Tibial artery (tissue), 4 donors: ENCODE results near the gene SEPTIN3.

Source experiments
- DNase-seq, 2 donors: peaks; one replicate each; pipeline ENCODE4 v3.0.0-alpha.2; 2019
- H3K27ac ChIP-seq, 2 donors: fragments of 200-600 bp; sonication (generic) in 1 of 2; 1 replicate in 1 of 2; 2 replicates in 1 of 2; pipeline ENCODE4 v1.5.1; 2018 to 2019; ENCODE audit warnings: mild to moderate bottlenecking in 1 of 2
- H3K27me3 ChIP-seq, 2 donors: fragments of 200-600 bp; sonication (generic) in 1 of 2; one replicate each; pipeline versions ENCODE4 v1.5.1 to v1.6.0; 2016 to 2019
- H3K36me3 ChIP-seq, 3 donors: fragments of 200-600 bp; sonication (generic) in 2 of 3; one replicate each; pipeline ENCODE4 v1.5.1; 2016 to 2019; ENCODE audit warnings: mild to moderate bottlenecking in 2 of 3
- H3K4me1 ChIP-seq, 4 donors: fragments of 200-600 bp; sonication (generic) in 2 of 4; 1 replicate in 3 of 4; 2 replicates in 1 of 4; pipeline ENCODE4 v1.5.1; 2016 to 2019
- H3K4me3 ChIP-seq, 2 donors: fragments of 200-600 bp; sonication (generic) in 1 of 2; 1 replicate in 1 of 2; 2 replicates in 1 of 2; pipeline ENCODE4 v1.5.1; 2018 to 2019; ENCODE audit warnings: mild to moderate bottlenecking in 2 of 2
- H3K9me3 ChIP-seq, 3 donors: fragments of 200-600 bp; sonication (generic) in 1 of 3; one replicate each; pipeline ENCODE4 v1.5.1; 2016 to 2019
- intact Hi-C: fragments of 100-400 bp; cut with DNase I; formaldehyde crosslinking; loops from one replicate; pipeline ENCODE4 v1.15.0; 2023; ENCODE audit warnings: low total_unique reads
- TF ChIP-seq, protein P1 (sequence below), 2 experiments: fragments of 200-600 bp in 1 of 2; fragments of 450-650 bp in 1 of 2; IDR thresholded peaks; one replicate each; pipeline ENCODE4 v1.5.1; 2017 to 2019; ENCODE audit warnings: antibody characterized with exemption in 2 of 2, mild to moderate bottlenecking in 1 of 2, moderate library complexity in 1 of 2

SEPTIN3 gene

DNA sequence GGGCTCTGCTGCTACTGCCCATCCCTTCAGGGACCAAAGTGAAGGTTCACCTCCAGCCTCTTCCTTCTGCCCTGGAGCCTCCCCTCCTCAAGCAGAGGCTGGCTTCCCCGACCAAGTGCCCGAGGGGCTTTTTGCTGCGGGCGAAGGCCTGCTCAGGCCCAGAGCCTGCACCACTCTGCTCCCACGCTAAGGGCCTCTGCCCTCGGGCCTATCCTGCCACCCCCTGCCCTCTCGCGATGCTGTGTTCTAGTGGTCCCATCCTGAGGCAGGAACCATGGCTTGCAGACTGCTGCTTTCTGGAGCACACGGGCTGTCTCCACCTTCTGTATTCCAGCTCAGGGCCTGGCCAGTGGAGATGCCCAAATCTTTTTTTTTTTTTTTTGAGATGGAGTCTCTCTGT, 33.7 kb upstream of the SEPTIN3 start:
- intact Hi-C loops, result no loop called here
- Histone ChIP-seq H3K4me3 (no peak overlapping the region), H3K36me3 (no peaks in the 10 kb centered on the region), H3K4me1 (peaks cover 0 to under 1% (median 0%) of the 10 kb centered on the region in 4 donors), H3K27ac (no peak overlapping the region), H3K27me3 (no peaks in the 10 kb centered on the region), H3K9me3 (no peaks in the 10 kb centered on the region)
- TF ChIP-seq, protein P1, sequence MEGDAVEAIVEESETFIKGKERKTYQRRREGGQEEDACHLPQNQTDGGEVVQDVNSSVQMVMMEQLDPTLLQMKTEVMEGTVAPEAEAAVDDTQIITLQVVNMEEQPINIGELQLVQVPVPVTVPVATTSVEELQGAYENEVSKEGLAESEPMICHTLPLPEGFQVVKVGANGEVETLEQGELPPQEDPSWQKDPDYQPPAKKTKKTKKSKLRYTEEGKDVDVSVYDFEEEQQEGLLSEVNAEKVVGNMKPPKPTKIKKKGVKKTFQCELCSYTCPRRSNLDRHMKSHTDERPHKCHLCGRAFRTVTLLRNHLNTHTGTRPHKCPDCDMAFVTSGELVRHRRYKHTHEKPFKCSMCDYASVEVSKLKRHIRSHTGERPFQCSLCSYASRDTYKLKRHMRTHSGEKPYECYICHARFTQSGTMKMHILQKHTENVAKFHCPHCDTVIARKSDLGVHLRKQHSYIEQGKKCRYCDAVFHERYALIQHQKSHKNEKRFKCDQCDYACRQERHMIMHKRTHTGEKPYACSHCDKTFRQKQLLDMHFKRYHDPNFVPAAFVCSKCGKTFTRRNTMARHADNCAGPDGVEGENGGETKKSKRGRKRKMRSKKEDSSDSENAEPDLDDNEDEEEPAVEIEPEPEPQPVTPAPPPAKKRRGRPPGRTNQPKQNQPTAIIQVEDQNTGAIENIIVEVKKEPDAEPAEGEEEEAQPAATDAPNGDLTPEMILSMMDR (IDR thresholded peaks at IDR 0.05), result no peak
- DNase-seq, result no peak

DNA sequence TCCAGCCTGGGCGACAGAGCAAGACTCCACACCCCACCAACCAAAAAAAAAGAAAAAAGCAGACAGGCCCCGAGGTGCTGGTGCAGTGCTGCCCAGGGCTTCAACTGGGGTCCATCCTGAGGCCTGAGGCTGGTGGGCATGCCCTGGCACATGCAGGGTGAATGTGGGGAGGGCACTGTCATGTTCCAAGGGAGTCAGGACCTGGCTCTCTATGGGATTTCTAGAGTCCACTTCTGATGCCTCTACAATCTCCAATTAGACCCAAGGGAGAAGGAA, 32.4 kb upstream of the SEPTIN3 start:
- Histone ChIP-seq H3K36me3 (no peaks in the 10 kb centered on the region), H3K9me3 (no peaks in the 10 kb centered on the region), H3K4me3 (no peak overlapping the region), H3K4me1 (peaks cover 0 to 7% (median 2%) of the 10 kb centered on the region in 4 donors), H3K27me3 (no peaks in the 10 kb centered on the region), H3K27ac (no peak overlapping the region)
- no peak for DNase-seq
- intact Hi-C loops, result no loop called here
- TF ChIP-seq, protein P1 (IDR thresholded peaks at IDR 0.05), result no peak

DNA sequence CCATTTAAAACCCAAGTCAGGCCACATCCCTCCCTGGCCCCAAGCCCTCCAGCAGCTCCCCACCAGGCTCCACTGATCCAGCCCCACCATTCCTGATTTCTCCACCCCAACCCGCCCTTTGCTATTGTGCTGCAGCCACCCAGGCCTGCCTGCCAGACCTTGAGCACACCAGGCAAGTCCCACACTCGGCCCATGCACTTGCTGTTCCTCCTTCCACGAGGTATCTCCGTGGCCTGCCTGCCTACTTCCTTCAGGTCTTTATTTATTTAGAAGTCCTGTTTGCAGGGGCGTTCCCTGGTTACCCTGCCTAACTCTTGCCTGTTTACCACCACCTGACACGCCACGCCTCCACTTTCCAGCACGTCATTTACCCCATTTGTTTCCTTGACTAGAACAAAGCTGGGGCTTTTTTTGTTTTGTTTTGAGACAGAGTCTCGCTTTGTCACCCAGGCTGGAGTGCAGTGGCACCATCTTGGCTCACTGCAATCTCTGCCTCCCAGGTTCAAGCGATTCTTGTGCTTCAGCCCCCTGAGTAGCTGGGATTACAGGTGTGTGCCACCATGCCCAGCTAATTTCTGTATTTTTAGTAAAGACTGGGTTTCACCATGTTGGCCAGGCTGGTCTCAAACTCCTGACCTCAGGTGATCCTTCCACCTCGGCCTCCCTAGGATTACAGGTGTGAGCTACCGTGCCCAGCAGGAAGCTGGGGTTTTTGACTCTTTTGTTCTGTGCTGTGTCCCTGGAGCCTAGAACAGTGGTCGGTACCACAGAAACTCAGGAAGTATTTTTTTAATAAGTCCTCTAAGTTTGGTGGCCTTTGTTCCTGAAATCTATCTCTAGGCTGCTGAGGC, 29.0 kb upstream of the SEPTIN3 start:
- TF ChIP-seq, protein P1 (IDR thresholded peaks at IDR 0.05), result no peak
- no peaks in the 10 kb centered on the region for H3K36me3 ChIP-seq
- H3K4me3 ChIP-seq, result no peak overlapping the region
- H3K9me3 ChIP-seq, result no peaks in the 10 kb centered on the region
- peaks cover 0 to 3% of the 10 kb centered on the region in 2 donors for H3K27me3 ChIP-seq
- DNase-seq, result no peak
- H3K27ac ChIP-seq, result peak overlapping the region in 1 of 2 donors; percentile 25
- intact Hi-C loops, result loop anchor here (2.0 kb wide), 2 partner anchors 193 to 243 kb away; no protein-coding TSS in a partner anchor
- peaks cover 0 to 7% (median 2%) of the 10 kb centered on the region in 4 donors for H3K4me1 ChIP-seq

DNA sequence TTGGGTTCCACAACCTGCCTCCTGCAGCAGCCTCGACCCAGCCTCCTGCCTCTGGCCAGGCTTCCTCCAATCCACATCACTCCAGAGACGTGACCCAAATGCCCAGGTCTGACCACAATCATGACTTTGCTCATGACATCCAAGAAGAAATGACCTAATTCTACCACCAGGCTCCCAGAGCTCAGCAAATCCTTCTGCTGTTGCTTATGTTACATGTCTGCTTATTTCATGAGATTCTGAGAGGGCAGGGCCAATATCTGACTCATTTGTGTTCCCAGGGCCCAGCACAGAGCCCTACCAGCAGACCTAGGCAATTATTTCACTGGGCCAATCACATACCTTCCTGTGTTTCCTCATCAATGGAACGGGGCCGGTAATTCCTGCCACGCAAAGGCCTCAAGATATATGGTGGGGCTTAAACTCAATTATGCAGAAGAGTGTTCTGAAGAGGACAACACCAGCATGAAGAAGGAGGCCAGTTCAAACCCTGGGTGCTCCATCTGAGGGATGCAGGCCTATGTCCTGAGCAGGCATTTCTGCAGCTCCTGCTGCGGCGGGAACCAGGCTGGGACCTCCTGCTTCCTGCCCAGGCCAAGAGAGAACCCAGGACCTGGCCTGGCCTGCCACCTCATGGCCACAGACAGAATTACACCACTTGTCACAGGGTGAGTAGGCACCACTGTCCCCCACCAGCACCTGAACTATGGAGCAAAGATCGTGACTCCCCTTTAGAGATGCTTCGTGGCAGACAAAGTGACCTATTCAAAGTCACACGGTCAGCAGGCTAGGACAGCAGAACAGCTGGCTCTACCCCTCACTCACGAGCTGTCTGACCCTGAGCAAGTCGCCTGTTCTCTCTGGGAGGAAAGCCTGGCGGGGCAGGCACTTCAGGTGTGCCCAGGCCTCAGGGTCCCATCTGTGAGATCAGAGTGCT, 28.1 kb upstream of the SEPTIN3 start:
- peak; percentile 85 to 89 for DNase-seq
- intact Hi-C loops, result loop anchor here (2.0 kb wide), 2 partner anchors 194 to 244 kb away; no protein-coding TSS in a partner anchor
- Histone ChIP-seq H3K9me3 (no peaks in the 10 kb centered on the region), H3K4me3 (no peak overlapping the region), H3K27me3 (peaks cover 0 to 3% of the 10 kb centered on the region in 2 donors), H3K36me3 (no peaks in the 10 kb centered on the region), H3K27ac (peak overlapping the region in 1 of 2 donors; percentile 25), H3K4me1 (peaks cover 0 to 11% (median 6%) of the 10 kb centered on the region in 4 donors)
- TF ChIP-seq, protein P1 (IDR thresholded peaks at IDR 0.05), result peak; percentile 97

DNA sequence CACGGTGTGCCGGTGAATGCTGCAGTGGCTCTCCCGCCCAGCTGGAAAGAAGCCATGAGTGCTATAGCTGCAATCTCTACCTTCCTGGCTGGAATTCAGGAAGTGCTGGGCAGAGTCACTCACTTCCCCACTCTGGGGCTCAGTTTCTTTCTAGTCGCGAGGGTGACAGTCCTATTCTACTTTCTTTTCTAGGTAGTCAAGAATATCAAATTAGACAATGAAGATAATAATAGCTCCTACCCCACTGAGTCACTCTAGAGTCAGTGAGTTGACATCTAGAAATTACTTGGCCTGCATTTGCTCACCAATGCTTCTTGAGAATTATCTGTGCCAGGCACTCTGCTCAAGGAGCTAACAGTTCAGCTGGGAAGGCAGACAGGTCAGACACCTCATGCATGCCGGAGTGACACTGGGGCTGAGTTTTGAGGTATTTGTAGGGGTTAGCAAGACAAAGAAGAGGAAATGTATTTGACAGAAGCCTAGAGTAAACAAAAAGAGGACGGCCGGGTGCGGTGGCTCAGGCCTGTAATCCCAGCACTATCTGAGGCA, 25.5 kb upstream of the SEPTIN3 start:
- H3K27ac ChIP-seq, result no peak overlapping the region

More for the DNA sequence above, 25.5 kb upstream of the SEPTIN3 start:
- intact Hi-C loops, result no loop called here
- no peak for DNase-seq
- TF ChIP-seq, protein P1 (IDR thresholded peaks at IDR 0.05), result no peak
- peaks cover 0 to 3% of the 10 kb centered on the region in 2 donors for H3K27me3 ChIP-seq
- H3K4me3 ChIP-seq, result no peak overlapping the region
- H3K9me3 ChIP-seq, result no peaks in the 10 kb centered on the region
- peaks cover 0 to 19% (median 15%) of the 10 kb centered on the region in 4 donors for H3K4me1 ChIP-seq
- H3K36me3 ChIP-seq, result no peaks in the 10 kb centered on the region
